RWPE2 (cell line): ENCODE measurements around the gene MICU2.

ENCODE experiments used
- ATAC-seq: fragments of 200-7000 bp; cut with Tn5 transposase; 3 replicates; pipeline ENCODE4 v1.9.1; 2021; ENCODE audit warnings: low read depth
- DNase-seq: peaks from one replicate; pipeline ENCODE4 v3.0.0-alpha.2; 2020; ENCODE audit warnings: low spot score
- H3K27ac ChIP-seq: fragments of 450-650 bp; 2 replicates; pipeline ENCODE4 v1.5.1; 2017; ENCODE audit warnings: mild to moderate bottlenecking; ENCODE audit not compliant: poor library complexity, severe bottlenecking
- H3K27me3 ChIP-seq: fragments of 250-450 bp; sonication (Bioruptor Pico); 2 replicates; pipeline ENCODE4 v1.5.1; 2021; ENCODE audit warnings: mild to moderate bottlenecking, moderate library complexity; ENCODE audit not compliant: insufficient read depth, poor library complexity, severe bottlenecking
- H3K36me3 ChIP-seq: fragments of 250-450 bp; sonication (Bioruptor Pico); 2 replicates; pipeline ENCODE4 v1.5.1; 2020; ENCODE audit warnings: low read depth, mild to moderate bottlenecking, moderate library complexity
- H3K4me1 ChIP-seq: fragments of 250-450 bp; sonication (Bioruptor Pico); 2 replicates; pipeline ENCODE4 v1.5.1; 2021; ENCODE audit warnings: mild to moderate bottlenecking, moderate library complexity; ENCODE audit not compliant: insufficient read depth, poor library complexity, severe bottlenecking
- H3K4me3 ChIP-seq: fragments of 250-450 bp; sonication (Bioruptor Pico); 2 replicates; pipeline ENCODE4 v1.5.1; 2021; ENCODE audit warnings: mild to moderate bottlenecking, moderate library complexity; ENCODE audit not compliant: severe bottlenecking
- H3K9me3 ChIP-seq: fragments of 250-450 bp; sonication (Bioruptor Pico); 2 replicates; pipeline ENCODE4 v1.5.1; 2021; ENCODE audit warnings: mild to moderate bottlenecking, moderate library complexity; ENCODE audit not compliant: severe bottlenecking
- TF ChIP-seq, protein P1 (sequence below): fragments of 450-650 bp; IDR thresholded peaks from one replicate; pipeline ENCODE4 v1.5.1; 2017; ENCODE audit warnings: mild to moderate bottlenecking, moderate library complexity; ENCODE audit not compliant: poor library complexity, severe bottlenecking

Gene MICU2

DNA sequence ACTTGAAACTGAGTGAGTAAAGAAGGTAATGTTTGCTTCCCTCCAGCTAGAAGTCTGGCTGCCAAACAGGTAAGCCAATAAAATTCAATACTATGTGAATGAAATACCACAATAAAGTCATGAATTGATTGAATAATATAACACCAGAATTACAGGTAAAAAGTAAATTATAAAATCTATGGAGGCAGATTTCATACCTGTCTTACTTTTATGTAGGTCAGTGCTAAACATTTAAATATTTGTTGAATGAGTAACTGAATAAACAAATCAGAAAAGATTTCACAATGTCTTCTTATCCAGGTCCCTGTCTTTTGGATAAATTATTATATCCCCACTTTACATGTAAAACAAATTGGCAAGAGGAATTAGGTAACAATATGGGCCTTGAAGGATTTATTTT lies 62.7 kb downstream of the MICU2 start:
- TF ChIP-seq, protein P1, sequence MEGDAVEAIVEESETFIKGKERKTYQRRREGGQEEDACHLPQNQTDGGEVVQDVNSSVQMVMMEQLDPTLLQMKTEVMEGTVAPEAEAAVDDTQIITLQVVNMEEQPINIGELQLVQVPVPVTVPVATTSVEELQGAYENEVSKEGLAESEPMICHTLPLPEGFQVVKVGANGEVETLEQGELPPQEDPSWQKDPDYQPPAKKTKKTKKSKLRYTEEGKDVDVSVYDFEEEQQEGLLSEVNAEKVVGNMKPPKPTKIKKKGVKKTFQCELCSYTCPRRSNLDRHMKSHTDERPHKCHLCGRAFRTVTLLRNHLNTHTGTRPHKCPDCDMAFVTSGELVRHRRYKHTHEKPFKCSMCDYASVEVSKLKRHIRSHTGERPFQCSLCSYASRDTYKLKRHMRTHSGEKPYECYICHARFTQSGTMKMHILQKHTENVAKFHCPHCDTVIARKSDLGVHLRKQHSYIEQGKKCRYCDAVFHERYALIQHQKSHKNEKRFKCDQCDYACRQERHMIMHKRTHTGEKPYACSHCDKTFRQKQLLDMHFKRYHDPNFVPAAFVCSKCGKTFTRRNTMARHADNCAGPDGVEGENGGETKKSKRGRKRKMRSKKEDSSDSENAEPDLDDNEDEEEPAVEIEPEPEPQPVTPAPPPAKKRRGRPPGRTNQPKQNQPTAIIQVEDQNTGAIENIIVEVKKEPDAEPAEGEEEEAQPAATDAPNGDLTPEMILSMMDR, result no peak
- H3K4me1 ChIP-seq, result peaks cover 34% of the 10 kb centered on the region
- ATAC-seq (peak; percentile 45; the same call in 2 of the 3 replicates), DNase-seq (no peak)
- H3K36me3 ChIP-seq, result peaks cover 11% of the 10 kb centered on the region
- H3K9me3 ChIP-seq, result no peaks in the 10 kb centered on the region
- H3K27ac ChIP-seq, result peak overlapping the region; percentile 23
- H3K27me3 ChIP-seq, result no peaks in the 10 kb centered on the region
- no peak overlapping the region for H3K4me3 ChIP-seq

DNA sequence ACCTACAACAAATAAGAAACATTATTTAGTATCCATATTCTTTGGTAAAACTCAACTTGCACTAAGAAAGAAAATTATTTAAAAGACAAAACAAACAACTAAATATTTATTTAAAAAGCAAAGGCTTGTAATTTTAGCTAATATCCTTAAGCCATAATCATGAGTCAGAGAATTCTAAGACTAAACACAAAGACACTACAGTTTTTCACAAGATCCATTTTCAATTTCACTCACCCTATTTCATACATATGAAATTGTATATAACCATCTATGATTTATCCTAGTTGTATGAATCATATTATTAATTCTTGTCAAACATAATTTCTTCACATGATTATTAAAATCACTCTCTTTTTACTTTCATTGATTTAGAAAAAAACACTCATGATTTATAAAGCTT lies 64.3 kb downstream of the MICU2 start:
- no peak for ATAC-seq
- no peak for DNase-seq
- Histone ChIP-seq H3K36me3 (peaks cover 11% of the 10 kb centered on the region), H3K9me3 (no peaks in the 10 kb centered on the region), H3K27me3 (no peaks in the 10 kb centered on the region), H3K4me1 (peaks cover 34% of the 10 kb centered on the region), H3K4me3 (no peak overlapping the region), H3K27ac (no peak overlapping the region)
- TF ChIP-seq, protein P1, result no peak

DNA sequence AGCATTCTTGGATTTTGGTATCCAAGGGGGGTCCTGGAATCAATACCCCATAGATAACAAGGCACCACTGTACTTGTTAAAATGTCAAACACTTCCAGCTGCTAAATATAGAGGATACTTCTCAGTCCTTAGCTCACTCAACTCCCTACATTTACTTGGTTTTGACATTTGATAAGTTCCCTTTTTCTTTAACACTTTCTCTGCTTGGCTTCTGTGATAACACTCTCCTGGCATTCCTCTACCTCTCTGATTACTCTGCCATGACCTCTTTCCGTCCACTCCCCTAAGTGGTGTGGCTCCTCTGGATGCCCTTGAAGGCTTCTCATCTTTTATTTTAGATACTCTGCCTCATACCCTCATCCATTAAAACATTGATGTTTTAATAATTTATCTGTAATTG lies 65.2 kb downstream of the MICU2 start:
- H3K36me3 ChIP-seq, result peaks cover 11% of the 10 kb centered on the region
- ATAC-seq, result no peak
- H3K27me3 ChIP-seq, result no peaks in the 10 kb centered on the region
- no peak overlapping the region for H3K4me3 ChIP-seq
- H3K4me1 ChIP-seq, result peaks cover 34% of the 10 kb centered on the region
- H3K9me3 ChIP-seq, result no peaks in the 10 kb centered on the region
- DNase-seq, result no peak
- TF ChIP-seq, protein P1, result no peak
- H3K27ac ChIP-seq, result no peak overlapping the region

DNA sequence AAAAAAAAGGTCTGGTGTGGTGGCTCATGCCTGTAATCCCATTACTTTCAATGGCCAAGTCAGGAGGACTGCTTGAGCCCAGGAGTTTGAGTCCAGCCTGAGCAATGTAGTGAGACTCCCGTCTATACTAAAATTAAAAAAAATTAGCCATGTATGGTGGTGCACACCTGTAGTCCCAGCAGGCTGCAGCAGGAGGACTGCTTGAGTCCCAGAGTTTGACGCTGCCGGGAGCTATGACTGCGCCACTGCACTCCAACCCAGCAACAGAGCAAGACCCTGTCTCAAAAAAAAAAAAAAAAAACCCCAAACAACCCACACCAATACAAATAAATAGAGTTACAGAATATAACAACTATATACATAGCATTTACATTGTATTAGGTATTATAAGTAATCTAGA lies 65.7 kb downstream of the MICU2 start:
- Histone ChIP-seq H3K36me3 (peaks cover 11% of the 10 kb centered on the region), H3K9me3 (no peaks in the 10 kb centered on the region), H3K27ac (no peak overlapping the region), H3K4me3 (no peak overlapping the region), H3K27me3 (no peaks in the 10 kb centered on the region), H3K4me1 (peaks cover 34% of the 10 kb centered on the region)
- ATAC-seq (no peak), DNase-seq (no peak)
- TF ChIP-seq, protein P1, result no peak

DNA sequence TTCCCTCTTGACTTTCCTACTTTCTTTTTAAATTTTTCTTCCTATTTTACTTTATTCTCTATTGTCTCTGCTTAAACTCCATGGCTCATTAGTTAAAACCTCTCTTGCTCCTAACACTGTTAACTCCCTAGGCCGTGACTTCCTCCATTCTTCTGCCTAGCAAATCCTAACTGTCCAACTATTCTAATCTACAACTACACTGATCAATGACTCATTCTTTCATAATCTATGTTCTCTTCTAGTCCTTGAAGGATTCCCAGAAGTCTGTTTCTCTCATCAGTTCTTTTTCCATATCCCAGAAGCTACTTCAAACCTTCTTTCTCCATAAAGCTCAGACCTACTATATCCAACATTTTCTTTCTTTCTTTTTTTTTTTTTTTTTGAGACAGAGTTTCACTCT lies 66.9 kb downstream of the MICU2 start:
- TF ChIP-seq, protein P1, result no peak
- Histone ChIP-seq H3K4me3 (no peak overlapping the region), H3K27me3 (no peaks in the 10 kb centered on the region), H3K27ac (no peak overlapping the region), H3K36me3 (peaks cover 11% of the 10 kb centered on the region), H3K9me3 (no peaks in the 10 kb centered on the region), H3K4me1 (peaks cover 22% of the 10 kb centered on the region)
- DNase-seq (no peak), ATAC-seq (no peak)
